ENCODE results near the gene SMG9. TPM values are rescaled to one million over a fixed set of nuclear protein-coding genes. Genes with fewer than 3 reads are reported as not detected.

SMG9 gene
- polyA plus RNA-seq, 3 donors, result 1.3 to 26.1 (median 2.4) TPM

DNA sequence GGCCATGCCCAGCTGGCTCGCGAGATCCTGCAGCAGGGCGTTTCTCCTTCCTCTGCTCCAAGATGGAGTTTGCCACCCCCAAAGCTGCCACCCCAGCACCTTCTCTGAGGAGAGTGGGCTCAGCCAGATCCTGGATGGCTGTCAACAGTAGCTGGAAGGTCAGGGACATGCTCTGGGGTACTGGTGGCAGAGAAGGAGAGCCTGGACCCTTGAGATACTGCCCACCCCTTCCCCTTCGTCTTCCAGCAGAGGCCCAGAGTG is 27.2 kb downstream of the SMG9 start:
- Histone ChIP-seq H3K4me2 (replicated peaks; ENCODE audit: extremely low read depth, low read length, poor library complexity, severe bottlenecking) (no peak overlapping the region), H3K9me3 (replicated peaks in 1 of 2; ENCODE audit: control insufficient read depth in 1 of 2, insufficient read depth in 1 of 2, low read length in 2 of 2) (no peaks in the 10 kb centered on the region), H3K36me3 (replicated peaks in 1 of 2; ENCODE audit: control insufficient read depth in 1 of 2, insufficient read depth in 2 of 2, low read length in 2 of 2) (peaks cover 32 to 49% of the 10 kb centered on the region in 2 donors), H4K20me1 (ENCODE audit: insufficient read depth, low read length) (no peaks in the 10 kb centered on the region), H3K4me1 (ENCODE audit: control insufficient read depth in 1 of 2, insufficient read depth in 2 of 2, low read length in 2 of 2) (peaks cover 43 to 48% of the 10 kb centered on the region in 2 donors), H3K4me3 (replicated peaks in 1 of 3; ENCODE audit: low read depth in 2 of 3, low read length in 3 of 3) (no peak overlapping the region), H3K9ac (ENCODE audit: insufficient read depth, low read length, poor library complexity, severe bottlenecking) (no peak overlapping the region), H3K79me2 (ENCODE audit: insufficient read depth, low read length) (no peaks in the 10 kb centered on the region), H3K27ac (ENCODE audit: low read depth in 1 of 2, low read length in 2 of 2) (no peak overlapping the region), H2AFZ (ENCODE audit: insufficient read depth, low read depth, low read length, poor library complexity, severe bottlenecking) (no peak overlapping the region), H3K27me3 (ENCODE audit: control insufficient read depth in 2 of 2, insufficient read depth in 2 of 2, low read length in 2 of 2) (no peaks in the 10 kb centered on the region)
- H3K36me3 Mint-ChIP-seq, result peaks cover 46 to 49% of the 10 kb centered on the region in 2 donors
- peaks cover 0 to 3% (median 0%) of the 10 kb centered on the region in 7 donors for H3K9me3 Mint-ChIP-seq
- peaks cover 48% of the 10 kb centered on the region for H3K4me1 Mint-ChIP-seq
- TF ChIP-seq, protein P1, sequence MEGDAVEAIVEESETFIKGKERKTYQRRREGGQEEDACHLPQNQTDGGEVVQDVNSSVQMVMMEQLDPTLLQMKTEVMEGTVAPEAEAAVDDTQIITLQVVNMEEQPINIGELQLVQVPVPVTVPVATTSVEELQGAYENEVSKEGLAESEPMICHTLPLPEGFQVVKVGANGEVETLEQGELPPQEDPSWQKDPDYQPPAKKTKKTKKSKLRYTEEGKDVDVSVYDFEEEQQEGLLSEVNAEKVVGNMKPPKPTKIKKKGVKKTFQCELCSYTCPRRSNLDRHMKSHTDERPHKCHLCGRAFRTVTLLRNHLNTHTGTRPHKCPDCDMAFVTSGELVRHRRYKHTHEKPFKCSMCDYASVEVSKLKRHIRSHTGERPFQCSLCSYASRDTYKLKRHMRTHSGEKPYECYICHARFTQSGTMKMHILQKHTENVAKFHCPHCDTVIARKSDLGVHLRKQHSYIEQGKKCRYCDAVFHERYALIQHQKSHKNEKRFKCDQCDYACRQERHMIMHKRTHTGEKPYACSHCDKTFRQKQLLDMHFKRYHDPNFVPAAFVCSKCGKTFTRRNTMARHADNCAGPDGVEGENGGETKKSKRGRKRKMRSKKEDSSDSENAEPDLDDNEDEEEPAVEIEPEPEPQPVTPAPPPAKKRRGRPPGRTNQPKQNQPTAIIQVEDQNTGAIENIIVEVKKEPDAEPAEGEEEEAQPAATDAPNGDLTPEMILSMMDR (IDR thresholded peaks at IDR 0.05), result no peak
- no peak overlapping the region for H3K27ac Mint-ChIP-seq
- 17% methylated on average over 1 of the region's 4 CpGs for WGBS (ENCODE audit: insufficient coverage)
- intact Hi-C loops (cut with micrococcal nuclease), result no loop called here
- peaks cover 4 to 13% (median 4%) of the 10 kb centered on the region in 3 donors for H3K27me3 Mint-ChIP-seq (ENCODE audit: low read depth in 3 of 3)
- H3K4me3 Mint-ChIP-seq, result no peak overlapping the region
- DNase-seq, result no peak

DNA sequence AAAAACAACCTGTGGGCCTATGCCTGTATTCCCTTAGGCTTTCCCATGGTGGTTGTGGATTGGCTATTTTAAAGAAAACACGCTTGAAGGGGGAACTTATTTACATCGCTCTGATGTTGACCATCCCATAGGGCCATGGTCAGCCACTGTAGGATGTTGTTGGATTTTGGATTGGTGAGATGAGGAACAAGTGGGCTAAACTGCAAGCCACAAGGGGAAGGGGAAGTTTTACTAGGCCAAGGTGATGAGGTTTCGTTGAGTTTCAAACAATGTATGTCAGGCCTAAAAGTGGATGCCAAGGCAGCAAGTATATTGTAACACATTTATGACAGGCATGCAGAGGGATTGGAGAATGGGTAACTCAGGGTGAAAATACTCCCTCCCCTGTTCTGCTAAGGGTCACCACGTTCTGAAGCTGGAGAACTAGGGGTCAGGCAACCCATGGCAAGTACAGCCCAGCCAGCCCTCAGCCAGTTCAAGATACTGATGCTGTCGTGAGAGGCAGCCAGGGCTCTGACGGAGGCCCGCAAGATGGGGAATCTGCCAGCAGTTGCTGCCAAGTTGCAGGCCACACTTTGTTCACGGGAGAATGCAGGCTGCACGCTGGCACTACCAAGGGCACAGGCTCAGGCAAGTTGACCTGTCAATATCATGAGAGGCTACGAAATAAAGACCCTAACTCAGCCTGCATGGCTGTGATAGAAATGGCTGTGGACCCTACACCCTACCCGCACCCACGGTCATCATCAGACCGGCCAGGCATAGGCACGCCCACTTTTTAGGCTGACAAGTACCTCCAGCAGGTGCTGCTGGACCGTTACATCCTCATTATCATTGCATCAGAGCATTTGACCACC is 27.8 kb downstream of the SMG9 start:
- Mint-ChIP-seq H3K27ac (peak overlapping the region in 3 of 7 donors; percentile 2 to 76 (median 57)), H3K4me1 (peaks cover 42% of the 10 kb centered on the region)

More for the DNA sequence above, 27.8 kb downstream of the SMG9 start:
- TF ChIP-seq, protein P1 (IDR thresholded peaks at IDR 0.05), result no peak
- WGBS (ENCODE audit: insufficient coverage), result 46% methylated on average over 12 of the region's 15 CpGs
- Histone ChIP-seq H4K20me1 (ENCODE audit: insufficient read depth, low read length) (no peaks in the 10 kb centered on the region), H3K79me2 (ENCODE audit: insufficient read depth, low read length) (no peaks in the 10 kb centered on the region), H3K9me3 (replicated peaks in 1 of 2; ENCODE audit: control insufficient read depth in 1 of 2, insufficient read depth in 1 of 2, low read length in 2 of 2) (no peaks in the 10 kb centered on the region), H3K9ac (ENCODE audit: insufficient read depth, low read length, poor library complexity, severe bottlenecking) (no peak overlapping the region), H2AFZ (ENCODE audit: insufficient read depth, low read depth, low read length, poor library complexity, severe bottlenecking) (no peak overlapping the region), H3K4me1 (ENCODE audit: control insufficient read depth in 1 of 2, insufficient read depth in 2 of 2, low read length in 2 of 2) (peaks cover 38 to 42% of the 10 kb centered on the region in 2 donors), H3K36me3 (replicated peaks in 1 of 2; ENCODE audit: control insufficient read depth in 1 of 2, insufficient read depth in 2 of 2, low read length in 2 of 2) (peaks cover 32 to 43% of the 10 kb centered on the region in 2 donors), H3K4me2 (replicated peaks; ENCODE audit: extremely low read depth, low read length, poor library complexity, severe bottlenecking) (no peak overlapping the region), H3K27ac (ENCODE audit: low read depth in 1 of 2, low read length in 2 of 2) (peak overlapping the region in 1 of 2 donors; percentile 23), H3K27me3 (ENCODE audit: control insufficient read depth in 2 of 2, insufficient read depth in 2 of 2, low read length in 2 of 2) (no peaks in the 10 kb centered on the region), H3K4me3 (replicated peaks in 1 of 3; ENCODE audit: low read depth in 2 of 3, low read length in 3 of 3) (no peak overlapping the region)
- peak in 2 of 3 donors; percentile 27 to 42 for DNase-seq
- H3K9me3 Mint-ChIP-seq, result peaks cover 0 to 3% (median 0%) of the 10 kb centered on the region in 7 donors
- intact Hi-C loops (cut with micrococcal nuclease), result no loop called here
- H3K36me3 Mint-ChIP-seq, result peaks cover 41 to 43% of the 10 kb centered on the region in 2 donors
- H3K4me3 Mint-ChIP-seq, result no peak overlapping the region
- H3K27me3 Mint-ChIP-seq (ENCODE audit: low read depth in 3 of 3), result peaks cover 4 to 13% (median 5%) of the 10 kb centered on the region in 3 donors

Data from CD14-positive monocyte (primary cell).